Mesenchymal stem cell (in vitro differentiated cells and primary cell): ENCODE data around the gene AKAP13.
A peak's percentile ranks its signal among the peaks of the same experiment; 100 is the strongest.

Experiments used
- DNase-seq: peaks from one replicate; pipeline ENCODE4 v3.0.0-alpha.2; 2013
- H2AFZ ChIP-seq: one replicate; pipeline ENCODE4 v1.6.1; 2013; ENCODE audit warnings: low read depth, mild to moderate bottlenecking, control low read depth, inconsistent platforms, low read length, moderate library complexity
- H2AK5ac ChIP-seq: 2 replicates; pipeline ENCODE4 v1.6.1; 2013; ENCODE audit warnings: low read length, moderate library complexity, mild to moderate bottlenecking, inconsistent platforms; ENCODE audit not compliant: severe bottlenecking
- H2BK120ac ChIP-seq: one replicate; pipeline ENCODE4 v1.6.1; 2013; ENCODE audit warnings: low read depth, mild to moderate bottlenecking, inconsistent platforms, low read length, moderate library complexity
- H2BK12ac ChIP-seq, 2 experiments: one replicate each; pipeline ENCODE4 v1.6.1; 2013; ENCODE audit warnings: inconsistent platforms in 2 of 2, low read length in 2 of 2, mild to moderate bottlenecking in 2 of 2, moderate library complexity in 2 of 2, control low read depth in 1 of 2
- H2BK15ac ChIP-seq: one replicate; pipeline ENCODE4 v1.6.1; 2013; ENCODE audit warnings: mild to moderate bottlenecking, low read depth, inconsistent platforms; ENCODE audit not compliant: poor library complexity, severe bottlenecking
- H2BK5ac ChIP-seq: 2 replicates; pipeline ENCODE4 v1.6.1; 2013; ENCODE audit warnings: low read depth, mild to moderate bottlenecking, low read length, control low read depth, inconsistent platforms; ENCODE audit not compliant: poor library complexity, severe bottlenecking
- H3K14ac ChIP-seq, 2 experiments: one replicate each; pipeline ENCODE4 v1.6.1; 2013; ENCODE audit warnings: inconsistent platforms in 2 of 2, low read length in 2 of 2, control low read depth in 1 of 2, mild to moderate bottlenecking in 1 of 2, moderate library complexity in 1 of 2
- H3K18ac ChIP-seq, 2 experiments: one replicate each; pipeline ENCODE4 v1.6.1; 2013; ENCODE audit warnings: inconsistent platforms in 2 of 2, low read length in 2 of 2, control low read depth in 1 of 2, low read depth in 1 of 2, mild to moderate bottlenecking in 1 of 2
- H3K23ac ChIP-seq, 2 experiments: one replicate each; pipeline ENCODE4 v1.6.1; 2013; ENCODE audit warnings: inconsistent platforms in 2 of 2, low read length in 2 of 2, mild to moderate bottlenecking in 2 of 2, moderate library complexity in 2 of 2, control low read depth in 1 of 2
- H3K27ac ChIP-seq: 2 replicates; pipeline ENCODE4 v1.5.1; 2013; ENCODE audit warnings: mild to moderate bottlenecking, moderate library complexity, low read length, control low read depth, inconsistent platforms; ENCODE audit not compliant: poor library complexity, severe bottlenecking
- H3K27me3 ChIP-seq, 2 experiments: 2 replicates each; pipeline versions ENCODE4 v1.6.1 to v1.7.0; 2013; ENCODE audit warnings: low read length in 2 of 2, mild to moderate bottlenecking in 2 of 2, moderate library complexity in 2 of 2, control low read depth in 1 of 2, inconsistent platforms in 1 of 2; ENCODE audit not compliant: control insufficient read depth in 1 of 2, insufficient read depth in 1 of 2
- H3K36me3 ChIP-seq, 2 experiments: 2 replicates each; pipeline versions ENCODE4 v1.6.1 to v1.7.0; 2013; ENCODE audit warnings: low read length in 2 of 2, control low read depth in 1 of 2, inconsistent platforms in 1 of 2, low read depth in 1 of 2, mild to moderate bottlenecking in 1 of 2; ENCODE audit not compliant: insufficient read depth in 2 of 2, control insufficient read depth in 1 of 2
- H3K4ac ChIP-seq, 2 experiments: one replicate each; pipeline ENCODE4 v1.6.1; 2013; ENCODE audit warnings: inconsistent platforms in 2 of 2, low read length in 2 of 2, mild to moderate bottlenecking in 2 of 2, moderate library complexity in 2 of 2, control low read depth in 1 of 2, low read depth in 1 of 2
- H3K4me1 ChIP-seq: 2 replicates; pipeline ENCODE4 v1.6.1; 2013; ENCODE audit warnings: low read depth, low read length, control low read depth; ENCODE audit not compliant: control insufficient read depth, insufficient read depth
- H3K4me2 ChIP-seq: 2 replicates; pipeline ENCODE4 v1.6.1; 2013; ENCODE audit warnings: low read length, mild to moderate bottlenecking, inconsistent platforms; ENCODE audit not compliant: poor library complexity, severe bottlenecking
- H3K4me3 ChIP-seq, 2 experiments: 2 replicates each; pipeline versions ENCODE4 v1.5.1 to v1.7.0; 2013; ENCODE audit warnings: low read length in 2 of 2, mild to moderate bottlenecking in 2 of 2, control low read depth in 1 of 2, low read depth in 1 of 2; ENCODE audit not compliant: insufficient read depth in 1 of 2
- H3K79me1 ChIP-seq: replicated peaks from 2 replicates; pipeline ENCODE4 v1.6.1; 2013; ENCODE audit warnings: mild to moderate bottlenecking, control low read depth, low read length, inconsistent platforms; ENCODE audit not compliant: poor library complexity, severe bottlenecking
- H3K9ac ChIP-seq: 2 replicates; pipeline ENCODE4 v1.7.0; 2013; ENCODE audit warnings: mild to moderate bottlenecking, low read length, moderate library complexity
- H3K9me3 ChIP-seq: 2 replicates; pipeline ENCODE4 v1.7.0; 2013; ENCODE audit warnings: mild to moderate bottlenecking, low read length; ENCODE audit not compliant: control insufficient read depth
- H4K8ac ChIP-seq: one replicate; pipeline ENCODE4 v1.6.1; 2013; ENCODE audit warnings: inconsistent platforms, mild to moderate bottlenecking, low read length, moderate library complexity
- H4K91ac ChIP-seq: one replicate; pipeline ENCODE4 v1.6.1; 2013; ENCODE audit warnings: mild to moderate bottlenecking, low read length, inconsistent platforms
- WGBS: methylation state at CpG from one replicate; pipeline ENCODE4 v1.1.7; 2013; ENCODE audit warnings: mixed read lengths; 5-methylcytosine and 5-hydroxymethylcytosine counted together

AKAP13 gene

DNA sequence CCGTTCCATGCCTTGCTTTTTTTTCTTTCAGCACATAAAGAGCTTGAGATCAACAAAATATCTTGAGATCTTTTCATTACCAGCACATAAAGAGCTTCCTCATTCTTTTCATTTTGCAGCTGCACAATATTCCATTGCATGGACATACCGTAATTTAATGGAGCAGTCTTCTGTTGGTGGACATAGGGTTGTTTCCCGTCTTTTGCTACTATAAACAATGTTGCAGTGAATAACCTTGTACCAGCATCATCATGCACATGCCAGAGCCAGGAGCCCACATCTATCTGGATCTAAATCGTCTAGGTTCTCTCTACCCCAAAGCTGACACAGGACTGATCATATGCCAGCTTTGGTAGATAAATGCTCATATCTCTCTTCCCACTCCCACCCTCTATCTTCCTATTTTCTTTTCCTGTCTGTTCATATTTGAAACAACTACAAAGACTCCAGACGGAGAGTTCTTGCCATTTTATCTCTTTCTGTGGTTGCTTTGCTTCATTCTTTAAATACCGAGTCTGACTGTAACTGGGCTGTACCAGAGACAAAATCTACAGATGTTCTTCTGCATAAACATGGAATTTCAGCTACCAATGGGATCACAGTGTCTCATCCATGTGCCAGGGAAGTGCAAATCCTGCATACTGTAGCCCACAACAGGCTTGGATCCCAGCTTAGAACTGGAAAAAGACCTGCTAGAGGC is 47.1 kb upstream of the AKAP13 start:
- Histone ChIP-seq H4K8ac (no peak overlapping the region), H3K79me1 (no peaks in the 10 kb centered on the region), H2AK5ac (no peak overlapping the region), H3K27me3 (no peaks in the 10 kb centered on the region), H3K4me2 (no peak overlapping the region), H3K4me1 (peaks cover 21% of the 10 kb centered on the region), H2BK12ac (peak overlapping the region in 1 of 2 experiments; percentile 16), H3K23ac (no peak overlapping the region), H3K14ac (no peak overlapping the region), H3K18ac (no peak overlapping the region), H4K91ac (no peak overlapping the region), H3K9ac (no peak overlapping the region), H2AFZ (no peak overlapping the region), H3K36me3 (no peaks in the 10 kb centered on the region), H3K4ac (no peak overlapping the region), H2BK5ac (no peak overlapping the region), H3K9me3 (no peaks in the 10 kb centered on the region), H3K4me3 (no peak overlapping the region), H2BK15ac (no peak overlapping the region), H3K27ac (peak overlapping the region; percentile 96), H2BK120ac (no peak overlapping the region)
- peak; percentile 94 for DNase-seq
- WGBS = 21% methylated on average over 6 of the region's 6 CpGs

DNA sequence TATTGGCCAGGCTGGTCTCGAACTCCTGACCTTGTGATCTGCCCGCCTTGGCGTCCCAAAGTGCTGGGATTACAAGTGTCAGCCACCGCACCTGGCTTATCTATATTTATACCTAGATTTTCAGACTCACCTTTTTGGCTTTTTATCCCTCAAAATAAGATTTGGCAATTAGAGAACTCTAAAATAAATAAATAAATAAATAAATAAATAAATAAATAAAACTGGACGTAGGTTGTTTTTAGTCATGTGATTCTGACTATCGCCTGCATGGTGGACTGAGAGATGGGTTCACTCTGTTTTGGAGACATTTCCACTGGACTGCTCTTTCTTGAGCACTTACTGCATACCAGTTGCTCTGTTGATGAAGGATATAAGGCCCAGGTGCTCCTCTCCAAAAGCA is 46.2 kb upstream of the AKAP13 start:
- peak overlapping the region in 1 of 2 experiments; percentile 96 for H2BK12ac ChIP-seq
- no peak overlapping the region for H3K4me2 ChIP-seq

DNA sequence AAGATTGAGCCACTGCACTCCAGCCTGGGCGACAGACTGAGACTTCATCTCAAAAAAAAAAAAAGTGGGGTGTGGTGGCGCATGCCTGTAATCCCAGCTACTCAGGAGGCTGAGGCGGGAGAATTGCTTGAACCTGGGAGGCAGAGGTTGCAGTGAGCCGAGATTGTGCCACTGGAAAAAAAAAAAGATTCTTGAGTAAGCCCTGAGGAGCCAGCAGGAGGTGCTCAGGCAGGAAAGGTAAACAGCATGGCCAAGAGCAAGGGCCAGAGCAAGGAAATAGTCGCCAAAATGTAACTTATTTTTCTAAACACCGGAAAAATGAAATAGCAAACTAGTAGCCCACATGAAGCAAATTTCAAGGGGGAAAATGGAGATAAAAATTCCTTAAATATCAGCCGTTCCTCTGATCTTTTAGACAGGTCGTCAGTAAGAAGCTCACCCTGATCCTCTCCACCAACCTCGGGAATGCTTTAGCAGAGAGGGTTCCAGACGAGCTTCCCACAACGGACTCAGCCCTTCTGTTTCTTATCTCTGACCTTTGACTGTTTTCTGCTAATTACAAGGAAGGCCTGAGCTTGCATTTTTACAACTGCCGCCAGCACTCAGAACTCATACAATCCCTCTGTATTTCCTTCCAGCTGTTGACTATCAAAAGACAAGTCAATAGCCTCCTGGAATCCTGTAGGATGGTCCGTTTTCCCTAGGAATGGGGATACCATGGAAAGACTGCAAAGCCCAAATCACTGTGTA is 45.0 kb upstream of the AKAP13 start:
- Histone ChIP-seq H4K91ac (no peak overlapping the region), H3K9ac (no peak overlapping the region), H2BK5ac (no peak overlapping the region), H2BK12ac (no peak overlapping the region), H2BK120ac (peak overlapping the region; percentile 24), H3K18ac (peak overlapping the region in 1 of 2 experiments; percentile 37), H4K8ac (no peak overlapping the region), H3K36me3 (no peaks in the 10 kb centered on the region), H3K23ac (no peak overlapping the region), H3K27me3 (no peaks in the 10 kb centered on the region), H2AK5ac (peak overlapping the region; percentile 5), H2BK15ac (no peak overlapping the region), H3K4ac (peak overlapping the region in 1 of 2 experiments; percentile 32), H3K4me1 (peaks cover 18% of the 10 kb centered on the region), H2AFZ (no peak overlapping the region), H3K4me3 (no peak overlapping the region), H3K79me1 (no peaks in the 10 kb centered on the region), H3K14ac (no peak overlapping the region), H3K9me3 (no peaks in the 10 kb centered on the region), H3K27ac (no peak overlapping the region), H3K4me2 (no peak overlapping the region)
- WGBS = 48% methylated on average over 13 of the region's 13 CpGs
- DNase-seq = peak; percentile 37

More for the DNA sequence above, 46.2 kb upstream of the AKAP13 start:
- no peak overlapping the region for H2BK5ac ChIP-seq
- WGBS = 98% methylated on average over 4 of the region's 6 CpGs
- peak overlapping the region in 1 of 2 experiments; percentile 7 for H3K18ac ChIP-seq
- H4K91ac ChIP-seq = no peak overlapping the region
- peak overlapping the region; percentile 96 for H3K27ac ChIP-seq
- no peak overlapping the region for H3K23ac ChIP-seq
- H3K14ac ChIP-seq = no peak overlapping the region
- H2BK15ac ChIP-seq = no peak overlapping the region
- DNase-seq = no peak
- H2BK120ac ChIP-seq = peak overlapping the region; percentile 0
- no peak overlapping the region for H3K9ac ChIP-seq
- H4K8ac ChIP-seq = no peak overlapping the region
- H3K36me3 ChIP-seq = no peaks in the 10 kb centered on the region
- H2AK5ac ChIP-seq = peak overlapping the region; percentile 40
- H3K4me1 ChIP-seq = peaks cover 21% of the 10 kb centered on the region
- H2AFZ ChIP-seq = no peak overlapping the region
- peak overlapping the region in 1 of 2 experiments; percentile 52 for H3K4ac ChIP-seq
- no peaks in the 10 kb centered on the region for H3K9me3 ChIP-seq
- H3K4me3 ChIP-seq = no peak overlapping the region
- H3K79me1 ChIP-seq = no peaks in the 10 kb centered on the region
- H3K27me3 ChIP-seq = no peaks in the 10 kb centered on the region

DNA sequence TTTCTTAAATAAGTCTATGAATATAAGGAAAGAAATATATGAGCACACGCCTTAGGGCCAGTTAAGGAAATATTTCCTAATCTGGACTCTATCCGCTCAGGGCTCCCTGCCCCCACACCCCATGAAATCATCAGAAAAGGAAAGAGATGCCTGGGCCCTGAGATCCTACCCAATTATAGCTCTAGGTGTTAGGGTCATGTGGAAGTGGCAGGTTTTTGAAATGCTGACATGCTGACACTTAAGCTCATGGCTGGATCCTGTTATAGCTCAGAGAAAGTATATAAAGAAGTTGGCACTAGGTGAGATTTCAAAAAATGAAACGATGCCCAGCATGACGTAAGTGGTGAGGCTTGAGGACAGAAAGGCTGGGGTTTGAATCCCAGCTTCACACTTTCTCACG is 43.5 kb upstream of the AKAP13 start:
- DNase-seq = no peak
- H3K18ac ChIP-seq = no peak overlapping the region
- WGBS = 84% methylated on average over 3 of the region's 5 CpGs

More for the DNA sequence above, 43.5 kb upstream of the AKAP13 start:
- Histone ChIP-seq H4K8ac (no peak overlapping the region), H4K91ac (no peak overlapping the region), H3K9me3 (no peaks in the 10 kb centered on the region), H3K9ac (no peak overlapping the region), H3K27ac (no peak overlapping the region), H3K4me3 (no peak overlapping the region), H2BK15ac (no peak overlapping the region), H3K14ac (no peak overlapping the region), H3K36me3 (no peaks in the 10 kb centered on the region), H3K4me2 (no peak overlapping the region), H3K23ac (no peak overlapping the region), H3K4ac (no peak overlapping the region), H2BK12ac (peak overlapping the region in 1 of 2 experiments; percentile 29), H2BK120ac (no peak overlapping the region), H3K79me1 (no peaks in the 10 kb centered on the region), H2AK5ac (no peak overlapping the region), H2BK5ac (no peak overlapping the region), H3K27me3 (no peaks in the 10 kb centered on the region), H3K4me1 (peaks cover 8% of the 10 kb centered on the region), H2AFZ (peak overlapping the region; percentile 43)
